Breast epithelium (tissue), 4 donors: Measurements from ENCODE around the gene LILRB1. TPM values are rescaled to one million over a fixed set of nuclear protein-coding genes. Genes with fewer than 3 reads are reported as not detected.

Experiments
- DNase-seq, 2 donors: peaks; one replicate each; pipeline ENCODE4 v3.0.0-alpha.2; 2019; ENCODE audit warnings: low spot score in 2 of 2
- H3K27ac ChIP-seq, 2 donors: fragments of 200-600 bp; sonication (generic) in 1 of 2; one replicate each; pipeline ENCODE4 v1.5.1; 2016 to 2019; ENCODE audit warnings: mild to moderate bottlenecking in 1 of 2
- H3K27me3 ChIP-seq, 2 donors: fragments of 200-600 bp; sonication (generic) in 1 of 2; one replicate each; pipeline versions ENCODE4 v1.5.1 to v1.6.0; 2017 to 2019; ENCODE audit warnings: control low read depth in 1 of 2, mild to moderate bottlenecking in 1 of 2
- H3K36me3 ChIP-seq: fragments of 200-600 bp; one replicate; pipeline ENCODE4 v1.5.1; 2019
- H3K4me1 ChIP-seq, 2 donors: fragments of 200-600 bp; sonication (generic); one replicate each; pipeline ENCODE4 v1.5.1; 2016 to 2019; ENCODE audit warnings: control low read depth in 1 of 2
- H3K4me3 ChIP-seq, 3 donors: fragments of 200-600 bp; sonication (generic); 1 replicate in 2 of 3; 2 replicates in 1 of 3; pipeline ENCODE4 v1.5.1; 2016 to 2019; ENCODE audit warnings: mild to moderate bottlenecking in 3 of 3, moderate library complexity in 2 of 3
- H3K9me3 ChIP-seq, 2 donors: fragments of 200-600 bp; sonication (generic) in 1 of 2; one replicate each; pipeline ENCODE4 v1.5.1; 2016 to 2019; ENCODE audit warnings: control low read depth in 1 of 2
- POLR2A ChIP-seq: fragments of 450-650 bp; IDR thresholded peaks from one replicate; pipeline ENCODE4 v1.6.1; 2016; ENCODE audit warnings: antibody characterized with exemption, mild to moderate bottlenecking, moderate library complexity
- POLR2AphosphoS5 ChIP-seq, 3 donors: sonication (generic); formaldehyde crosslinking; IDR thresholded peaks; one replicate each; pipeline ENCODE4 v1.6.1; 2017; ENCODE audit warnings: antibody characterized with exemption in 3 of 3
- intact Hi-C: fragments of 100-400 bp; cut with DNase I; formaldehyde crosslinking; loops from one replicate; pipeline ENCODE4 v1.15.1; 2023; ENCODE audit warnings: low total_unique reads
- total RNA-seq, 3 donors: library from RNA; depleted of rRNA; stranded (reverse); fragments of >200 nt; gene quantifications; one replicate each; pipeline ENCODE4 v1.1.0, GENCODE V29; 2016
- TF ChIP-seq, protein P1 (sequence below), 3 donors: fragments of 450-650 bp; IDR thresholded peaks; one replicate each; pipeline ENCODE4 v1.5.1; 2016 to 2017; ENCODE audit warnings: antibody characterized with exemption in 3 of 3, mild to moderate bottlenecking in 3 of 3, moderate library complexity in 3 of 3

The LILRB1 gene
- total RNA-seq, 3 donors from 2014 or later, result 1.6 to 2.6 (median 2.3) TPM

DNA sequence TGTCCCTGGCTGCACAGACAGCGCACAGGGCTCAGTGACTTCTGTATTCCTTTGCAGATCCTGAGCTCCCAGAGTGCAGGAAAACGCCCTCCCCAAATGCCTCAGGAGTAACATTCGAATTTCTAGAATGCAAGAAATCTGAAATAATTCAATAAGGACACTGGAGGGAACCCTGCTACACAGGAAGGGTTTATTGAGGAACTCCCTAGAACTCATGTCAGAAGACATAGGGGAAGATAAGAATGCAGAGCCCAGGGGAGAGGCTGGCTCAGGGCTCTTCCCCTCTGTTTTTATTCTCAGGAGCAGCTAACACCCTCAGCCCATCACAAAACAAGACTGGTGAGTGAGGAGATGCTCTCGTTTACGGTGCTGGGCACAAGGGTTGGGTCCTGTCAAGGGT lies 30.1 kb upstream of the LILRB1 start:
- intact Hi-C loops, result no loop called here
- Histone ChIP-seq H3K27ac (no peak overlapping the region), H3K9me3 (peaks cover 0 to 5% of the 10 kb centered on the region in 2 donors), H3K4me3 (no peak overlapping the region), H3K36me3 (no peaks in the 10 kb centered on the region), H3K4me1 (no peaks in the 10 kb centered on the region), H3K27me3 (peaks cover 0 to 3% of the 10 kb centered on the region in 2 donors)
- no peak for DNase-seq
- TF ChIP-seq POLR2A (no peak), POLR2AphosphoS5 (IDR thresholded peaks at IDR 0.05) (no peak)
- TF ChIP-seq, protein P1, sequence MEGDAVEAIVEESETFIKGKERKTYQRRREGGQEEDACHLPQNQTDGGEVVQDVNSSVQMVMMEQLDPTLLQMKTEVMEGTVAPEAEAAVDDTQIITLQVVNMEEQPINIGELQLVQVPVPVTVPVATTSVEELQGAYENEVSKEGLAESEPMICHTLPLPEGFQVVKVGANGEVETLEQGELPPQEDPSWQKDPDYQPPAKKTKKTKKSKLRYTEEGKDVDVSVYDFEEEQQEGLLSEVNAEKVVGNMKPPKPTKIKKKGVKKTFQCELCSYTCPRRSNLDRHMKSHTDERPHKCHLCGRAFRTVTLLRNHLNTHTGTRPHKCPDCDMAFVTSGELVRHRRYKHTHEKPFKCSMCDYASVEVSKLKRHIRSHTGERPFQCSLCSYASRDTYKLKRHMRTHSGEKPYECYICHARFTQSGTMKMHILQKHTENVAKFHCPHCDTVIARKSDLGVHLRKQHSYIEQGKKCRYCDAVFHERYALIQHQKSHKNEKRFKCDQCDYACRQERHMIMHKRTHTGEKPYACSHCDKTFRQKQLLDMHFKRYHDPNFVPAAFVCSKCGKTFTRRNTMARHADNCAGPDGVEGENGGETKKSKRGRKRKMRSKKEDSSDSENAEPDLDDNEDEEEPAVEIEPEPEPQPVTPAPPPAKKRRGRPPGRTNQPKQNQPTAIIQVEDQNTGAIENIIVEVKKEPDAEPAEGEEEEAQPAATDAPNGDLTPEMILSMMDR (IDR thresholded peaks at IDR 0.05), result no peak

GRCh38 chr19:54606230-54606629 lies 24.1 kb upstream of the LILRB1 start:
- intact Hi-C loops, result no loop called here
- Histone ChIP-seq H3K9me3 (peaks cover 10 to 25% of the 10 kb centered on the region in 2 donors), H3K36me3 (no peaks in the 10 kb centered on the region), H3K27ac (no peak overlapping the region), H3K27me3 (peaks cover 0 to 3% of the 10 kb centered on the region in 2 donors), H3K4me3 (no peak overlapping the region), H3K4me1 (no peaks in the 10 kb centered on the region)
- TF ChIP-seq POLR2AphosphoS5 (IDR thresholded peaks at IDR 0.05) (no peak), POLR2A (no peak)
- TF ChIP-seq, protein P1 (IDR thresholded peaks at IDR 0.05), result no peak
- DNase-seq, result no peak

DNA sequence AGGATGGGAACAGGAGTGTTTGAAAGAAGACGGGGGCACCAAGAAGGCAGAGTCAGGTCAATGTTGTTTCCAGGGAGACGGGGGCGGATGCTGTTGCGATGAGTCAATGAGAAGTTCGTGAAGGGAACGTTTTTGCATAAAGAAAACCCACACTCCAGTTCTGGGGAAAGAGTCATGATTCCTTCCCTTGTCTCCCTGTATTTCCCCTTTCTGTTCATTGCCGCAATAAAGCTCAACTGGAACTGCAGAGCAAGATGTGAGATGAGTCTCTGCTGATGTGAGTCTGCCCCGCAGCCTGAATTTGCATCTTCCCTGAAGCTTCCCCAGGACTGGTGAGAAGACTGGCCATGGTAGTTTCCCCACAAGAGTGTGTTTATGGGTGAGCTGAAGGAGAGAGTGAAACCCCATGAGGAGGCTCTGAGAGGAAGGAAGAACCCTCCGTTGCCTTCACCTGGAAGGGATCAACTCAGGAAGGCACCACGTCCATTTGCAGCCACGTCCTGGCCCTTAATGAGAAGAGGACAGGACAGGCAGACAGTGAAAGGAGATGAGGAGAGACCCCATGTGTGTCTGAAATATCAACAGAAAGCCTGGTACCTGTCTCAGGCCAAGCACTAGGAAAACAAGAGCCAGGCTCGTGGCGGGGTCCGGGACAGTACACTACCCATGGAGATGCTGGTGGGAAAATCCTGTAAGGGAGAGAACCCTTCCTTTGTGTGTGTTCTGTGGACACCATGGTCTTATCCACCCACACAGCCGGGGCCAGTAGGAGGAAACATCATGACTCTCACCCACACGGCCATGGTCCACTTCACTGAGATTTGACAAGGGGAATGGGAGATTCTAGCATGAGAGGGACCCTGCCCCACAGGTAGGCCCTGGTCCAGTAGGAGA lies 23.1 kb upstream of the LILRB1 start:
- H3K4me1 ChIP-seq, result no peaks in the 10 kb centered on the region
- no peak for DNase-seq
- no peak overlapping the region for H3K27ac ChIP-seq
- intact Hi-C loops, result no loop called here
- peaks cover 10 to 34% of the 10 kb centered on the region in 2 donors for H3K9me3 ChIP-seq
- H3K4me3 ChIP-seq, result no peak overlapping the region
- no peak for TF ChIP-seq POLR2A
- TF ChIP-seq POLR2AphosphoS5 (IDR thresholded peaks at IDR 0.05), result no peak
- TF ChIP-seq, protein P1 (IDR thresholded peaks at IDR 0.05), result no peak
- H3K27me3 ChIP-seq, result peaks cover 0 to 3% of the 10 kb centered on the region in 2 donors
- H3K36me3 ChIP-seq, result no peaks in the 10 kb centered on the region

- Histone ChIP-seq H3K4me1 (no peaks in the 10 kb centered on the region), H3K27me3 (peaks cover 0 to 3% of the 10 kb centered on the region in 2 donors), H3K27ac (no peak overlapping the region), H3K4me3 (no peak overlapping the region), H3K9me3 (peaks cover 10 to 35% of the 10 kb centered on the region in 2 donors), H3K36me3 (no peaks in the 10 kb centered on the region)
- intact Hi-C loops, result no loop called here
- TF ChIP-seq POLR2A, result no peak
- TF ChIP-seq, protein P1 (IDR thresholded peaks at IDR 0.05), result no peak
- no peak for TF ChIP-seq POLR2AphosphoS5 (IDR thresholded peaks at IDR 0.05)
- no peak for DNase-seq
These were observed 22.5 kb upstream of the LILRB1 start for GRCh38 chr19:54607785-54608150.

GRCh38 chr19:54608205-54608604 lies 22.1 kb upstream of the LILRB1 start:
- DNase-seq, result no peak
- no peaks in the 10 kb centered on the region for H3K4me1 ChIP-seq

More at GRCh38 chr19:54608205-54608604, 22.1 kb upstream of the LILRB1 start:
- TF ChIP-seq POLR2A, result no peak
- peaks cover 0 to 2% of the 10 kb centered on the region in 2 donors for H3K27me3 ChIP-seq
- H3K27ac ChIP-seq, result no peak overlapping the region
- H3K4me3 ChIP-seq, result no peak overlapping the region
- no peaks in the 10 kb centered on the region for H3K36me3 ChIP-seq
- H3K9me3 ChIP-seq, result peaks cover 10 to 35% of the 10 kb centered on the region in 2 donors
- intact Hi-C loops, result no loop called here
